ENCODE data around the gene SAP30BP. TPM values are rescaled to one million over a fixed set of nuclear protein-coding genes. Genes with fewer than 3 reads are reported as not detected.

SAP30BP gene
- total and polyA plus RNA-seq, 2 donors (not counting 1 experiment from before 2014, with no cell fraction given) = 143 to 148 TPM

DNA sequence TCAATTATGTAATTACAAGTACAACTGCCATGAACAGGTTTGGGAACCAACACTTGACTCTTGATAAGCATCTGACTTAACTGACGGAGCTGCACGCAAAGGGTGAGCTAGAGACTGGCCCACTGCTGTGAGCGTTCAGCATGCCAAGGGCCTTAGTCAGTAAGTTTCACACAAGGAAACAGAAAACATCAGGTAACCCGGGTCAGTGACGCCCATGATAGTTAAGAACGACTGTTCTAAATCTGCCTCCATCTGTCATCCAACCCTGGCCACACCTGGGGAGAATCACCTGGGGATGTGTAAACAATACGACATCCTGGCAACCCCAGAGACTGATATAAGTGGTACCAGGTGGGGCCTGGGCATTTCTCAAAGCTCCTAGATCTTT lies 21.6 kb upstream of the SAP30BP start:
- H3K9me3 Mint-ChIP-seq (ENCODE audit: insufficient read depth) = no peaks in the 10 kb centered on the region
- ChIA-PET POLR2A (interaction anchor here (0.5 kb wide), 1 partner anchor 23 kb away, joined by 3 read pairs; no protein-coding TSS in a partner anchor), CTCF (interaction anchor here (0.8 to 6.8 kb wide), 5 partner anchors 13 to 105 kb away, joined by 3 to 78 read pairs (median 4); partner anchors contain the start of gene SMIM5)
- peaks cover 13% of the 10 kb centered on the region for H3K4me1 Mint-ChIP-seq
- Histone ChIP-seq H3K27ac (ENCODE audit: low read length in 2 of 2) (peak overlapping the region; percentile 6 to 66), H3K27me3 (replicated peaks in 1 of 4; ENCODE audit: control extremely low read depth in 1 of 4, control insufficient read depth in 3 of 4, insufficient read depth in 4 of 4, low read length in 3 of 4) (no peaks in the 10 kb centered on the region), H3K4me1 (ENCODE audit: control insufficient read depth in 2 of 2, insufficient read depth in 2 of 2, low read length in 2 of 2) (peaks cover 8 to 12% of the 10 kb centered on the region in 2 donors), H3K9ac (ENCODE audit: low read length) (no peak overlapping the region), H2AFZ (ENCODE audit: insufficient read depth, low read depth, low read length, poor library complexity, severe bottlenecking) (peak overlapping the region; percentile 47), H3K4me3 (ENCODE audit: control extremely low read depth in 1 of 5, extremely low read depth in 1 of 5, insufficient read depth in 1 of 5, low read depth in 2 of 5, low read length in 4 of 5) (no peak overlapping the region), H4K20me1 (ENCODE audit: control insufficient read depth, insufficient read depth, low read length, poor library complexity, severe bottlenecking) (no peaks in the 10 kb centered on the region), H3K9me3 (ENCODE audit: control extremely low read depth in 1 of 3, control insufficient read depth in 2 of 3, insufficient read depth in 1 of 3, low read length in 2 of 3) (no peaks in the 10 kb centered on the region), H3K4me2 (replicated peaks; ENCODE audit: low read depth, low read length, poor library complexity, severe bottlenecking) (peak overlapping the region; percentile 57), H3K36me3 (replicated peaks in 1 of 2; ENCODE audit: control extremely low read depth in 1 of 2, control insufficient read depth in 1 of 2, extremely low read depth in 1 of 2, insufficient read depth in 2 of 2, low read length in 1 of 2) (peaks cover 2 to 35% of the 10 kb centered on the region in 2 experiments), H3K79me2 (ENCODE audit: control insufficient read depth, insufficient read depth, low read length) (no peaks in the 10 kb centered on the region)
- 64% methylated on average over 6 of the region's 7 CpGs for WGBS (ENCODE audit: insufficient coverage)
- intact Hi-C loops (cut with micrococcal nuclease) = no loop called here
- no peaks in the 10 kb centered on the region for H3K27me3 Mint-ChIP-seq
- no peak for DNase-seq
- TF ChIP-seq, protein P1, sequence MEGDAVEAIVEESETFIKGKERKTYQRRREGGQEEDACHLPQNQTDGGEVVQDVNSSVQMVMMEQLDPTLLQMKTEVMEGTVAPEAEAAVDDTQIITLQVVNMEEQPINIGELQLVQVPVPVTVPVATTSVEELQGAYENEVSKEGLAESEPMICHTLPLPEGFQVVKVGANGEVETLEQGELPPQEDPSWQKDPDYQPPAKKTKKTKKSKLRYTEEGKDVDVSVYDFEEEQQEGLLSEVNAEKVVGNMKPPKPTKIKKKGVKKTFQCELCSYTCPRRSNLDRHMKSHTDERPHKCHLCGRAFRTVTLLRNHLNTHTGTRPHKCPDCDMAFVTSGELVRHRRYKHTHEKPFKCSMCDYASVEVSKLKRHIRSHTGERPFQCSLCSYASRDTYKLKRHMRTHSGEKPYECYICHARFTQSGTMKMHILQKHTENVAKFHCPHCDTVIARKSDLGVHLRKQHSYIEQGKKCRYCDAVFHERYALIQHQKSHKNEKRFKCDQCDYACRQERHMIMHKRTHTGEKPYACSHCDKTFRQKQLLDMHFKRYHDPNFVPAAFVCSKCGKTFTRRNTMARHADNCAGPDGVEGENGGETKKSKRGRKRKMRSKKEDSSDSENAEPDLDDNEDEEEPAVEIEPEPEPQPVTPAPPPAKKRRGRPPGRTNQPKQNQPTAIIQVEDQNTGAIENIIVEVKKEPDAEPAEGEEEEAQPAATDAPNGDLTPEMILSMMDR (IDR thresholded peaks at IDR 0.05) = no peak
- TF ChIP-seq EZH2 (IDR thresholded peaks at IDR 0.05; ENCODE audit: borderline replicate concordance, insufficient read depth, low read depth, low read length, poor library complexity, severe bottlenecking) = no peak
- H3K27ac Mint-ChIP-seq = no peak overlapping the region
- ATAC-seq (ENCODE audit: low read depth) = no peak
- H3K4me3 Mint-ChIP-seq = no peak overlapping the region

DNA sequence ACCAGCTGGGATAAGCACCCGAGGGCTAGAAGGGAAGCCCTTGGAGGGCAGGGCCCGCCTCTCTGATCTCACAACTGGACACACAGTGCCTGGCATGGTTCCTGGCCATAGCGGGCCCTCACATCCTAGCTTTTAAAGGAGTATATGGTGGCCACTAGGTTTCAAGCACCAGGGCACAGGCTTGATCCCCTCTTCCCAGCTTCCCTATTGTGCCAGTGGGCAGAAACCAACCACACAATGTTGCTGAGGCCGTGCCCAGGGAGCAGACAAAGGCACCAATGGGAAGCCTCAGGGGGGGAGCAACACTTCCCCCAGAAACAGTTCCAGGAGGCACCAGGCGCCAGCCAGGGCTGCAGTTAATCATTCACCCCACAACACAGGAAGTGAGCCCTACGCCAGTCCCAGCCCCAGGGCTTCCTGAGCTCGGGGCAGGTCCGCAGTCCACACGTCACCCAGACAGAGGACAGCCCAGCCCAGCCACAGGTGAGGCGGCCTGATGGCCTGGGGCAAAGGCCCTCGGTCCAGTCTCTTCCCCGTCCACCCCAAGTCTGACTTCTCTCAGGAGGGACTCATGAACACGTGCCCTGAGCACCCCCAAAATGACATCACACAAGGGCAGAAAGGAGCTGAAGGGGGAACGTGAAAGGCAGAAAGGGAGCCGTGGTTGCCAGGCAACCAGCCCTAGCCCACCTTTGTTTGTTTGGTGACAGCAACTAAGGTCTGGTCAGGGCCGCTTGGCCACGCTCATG lies 21.1 kb upstream of the SAP30BP start:
- H3K27ac Mint-ChIP-seq = peak overlapping the region; percentile 70
- H3K9ac ChIP-seq (ENCODE audit: low read length) = peak overlapping the region; percentile 32
- peak overlapping the region; percentile 18 to 66 for H3K27ac ChIP-seq (ENCODE audit: low read length in 2 of 2)

More for the DNA sequence above, 21.1 kb upstream of the SAP30BP start:
- H2AFZ ChIP-seq (ENCODE audit: insufficient read depth, low read depth, low read length, poor library complexity, severe bottlenecking) = peak overlapping the region; percentile 47
- no peaks in the 10 kb centered on the region for H3K9me3 ChIP-seq (ENCODE audit: control extremely low read depth in 1 of 3, control insufficient read depth in 2 of 3, insufficient read depth in 1 of 3, low read length in 2 of 3)
- Mint-ChIP-seq H3K4me1 (peaks cover 13% of the 10 kb centered on the region), H3K4me3 (peak overlapping the region; percentile 49), H3K27me3 (no peaks in the 10 kb centered on the region), H3K9me3 (ENCODE audit: insufficient read depth) (no peaks in the 10 kb centered on the region)
- H3K36me3 ChIP-seq (replicated peaks in 1 of 2; ENCODE audit: control extremely low read depth in 1 of 2, control insufficient read depth in 1 of 2, extremely low read depth in 1 of 2, insufficient read depth in 2 of 2, low read length in 1 of 2) = peaks cover 2 to 41% of the 10 kb centered on the region in 2 experiments
- no peak for TF ChIP-seq EZH2 (IDR thresholded peaks at IDR 0.05; ENCODE audit: borderline replicate concordance, insufficient read depth, low read depth, low read length, poor library complexity, severe bottlenecking)
- no peaks in the 10 kb centered on the region for H3K79me2 ChIP-seq (ENCODE audit: control insufficient read depth, insufficient read depth, low read length)
- intact Hi-C loops (cut with micrococcal nuclease) = no loop called here
- H3K4me2 ChIP-seq (replicated peaks; ENCODE audit: low read depth, low read length, poor library complexity, severe bottlenecking) = peak overlapping the region; percentile 57
- peaks cover 8 to 12% of the 10 kb centered on the region in 2 donors for H3K4me1 ChIP-seq (ENCODE audit: control insufficient read depth in 2 of 2, insufficient read depth in 2 of 2, low read length in 2 of 2)
- WGBS (ENCODE audit: insufficient coverage) = 42% methylated on average over 15 of the region's 17 CpGs
- CTCF ChIA-PET = interaction anchor here (0.8 to 6.8 kb wide), 6 partner anchors 9 to 104 kb away, joined by 3 to 78 read pairs (median 4); partner anchors contain the start of gene SMIM5
- POLR2A ChIA-PET = interaction anchor here (0.5 kb wide), 1 partner anchor 22 kb away, joined by 3 read pairs; no protein-coding TSS in a partner anchor
- ATAC-seq (ENCODE audit: low read depth) (peak; percentile 64), DNase-seq (peak; percentile 59)
- no peaks in the 10 kb centered on the region for H3K27me3 ChIP-seq (replicated peaks in 1 of 4; ENCODE audit: control extremely low read depth in 1 of 4, control insufficient read depth in 3 of 4, insufficient read depth in 4 of 4, low read length in 3 of 4)
- H4K20me1 ChIP-seq (ENCODE audit: control insufficient read depth, insufficient read depth, low read length, poor library complexity, severe bottlenecking) = no peaks in the 10 kb centered on the region
- H3K4me3 ChIP-seq (ENCODE audit: control extremely low read depth in 1 of 5, extremely low read depth in 1 of 5, insufficient read depth in 1 of 5, low read depth in 2 of 5, low read length in 4 of 5) = no peak overlapping the region
